Endothelial cell of umbilical vein (primary cell): ENCODE measurements around the gene CCN6.
"Not testable (repeated sequence)": the region's sequence is repeated elsewhere in the genome, so short reads cannot be mapped to it uniquely, and the experiment has no call there.

ENCODE experiments used
- EZH2 ChIP-seq: IDR thresholded peaks from 2 replicates; pipeline ENCODE4 v1.6.1; 2012; ENCODE audit warnings: borderline replicate concordance, low read depth, mild to moderate bottlenecking, moderate library complexity, low read length, inconsistent platforms; ENCODE audit not compliant: severe bottlenecking
- FOS ChIP-seq: IDR thresholded peaks from 2 replicates; pipeline ENCODE4 v1.6.1; 2011; ENCODE audit warnings: mild to moderate bottlenecking, low read length, moderate library complexity, borderline replicate concordance; ENCODE audit not compliant: insufficient read depth
- GATA2 ChIP-seq: IDR thresholded peaks from 2 replicates; pipeline ENCODE4 v1.7.0; 2011; ENCODE audit warnings: low read depth, mild to moderate bottlenecking, moderate library complexity, mixed read lengths, low read length; ENCODE audit not compliant: insufficient read length, insufficient read depth
- JUN ChIP-seq: IDR thresholded peaks from 2 replicates; pipeline ENCODE4 v1.6.1; 2011; ENCODE audit warnings: borderline replicate concordance, low read depth; ENCODE audit not compliant: insufficient read length, insufficient read depth
- MYC ChIP-seq: IDR thresholded peaks from one replicate; pipeline ENCODE4 v1.6.1; 2011; ENCODE audit warnings: mild to moderate bottlenecking, low read depth, low read length
- POLR2A ChIP-seq: IDR thresholded peaks from 2 replicates; pipeline ENCODE4 v1.6.1; 2012; ENCODE audit warnings: low read depth, mild to moderate bottlenecking, control low read depth, low read length
- POLR2AphosphoS5 ChIP-seq: IDR thresholded peaks from 2 replicates; pipeline ENCODE4 v1.6.1; 2012; ENCODE audit warnings: low read depth, mild to moderate bottlenecking, control low read depth, low read length, moderate library complexity; ENCODE audit not compliant: insufficient read depth
- TF ChIP-seq, protein P1 (sequence below), 2 donors: IDR thresholded peaks; 1 replicate in 1 of 2; 2 replicates in 1 of 2; pipeline ENCODE4 v1.5.1; 2011; ENCODE audit warnings: low read length in 2 of 2, mild to moderate bottlenecking in 2 of 2, moderate library complexity in 2 of 2, control low read depth in 1 of 2, inconsistent platforms in 1 of 2, low read depth in 1 of 2; ENCODE audit not compliant: insufficient read depth in 1 of 2; ENCODE audit errors: extremely low read depth in 1 of 2
- TF ChIP-seq, protein P2 (sequence below): IDR thresholded peaks from 2 replicates; pipeline ENCODE4 v1.6.1; 2011; ENCODE audit not compliant: insufficient read depth, insufficient read length

- TF ChIP-seq, protein P1, sequence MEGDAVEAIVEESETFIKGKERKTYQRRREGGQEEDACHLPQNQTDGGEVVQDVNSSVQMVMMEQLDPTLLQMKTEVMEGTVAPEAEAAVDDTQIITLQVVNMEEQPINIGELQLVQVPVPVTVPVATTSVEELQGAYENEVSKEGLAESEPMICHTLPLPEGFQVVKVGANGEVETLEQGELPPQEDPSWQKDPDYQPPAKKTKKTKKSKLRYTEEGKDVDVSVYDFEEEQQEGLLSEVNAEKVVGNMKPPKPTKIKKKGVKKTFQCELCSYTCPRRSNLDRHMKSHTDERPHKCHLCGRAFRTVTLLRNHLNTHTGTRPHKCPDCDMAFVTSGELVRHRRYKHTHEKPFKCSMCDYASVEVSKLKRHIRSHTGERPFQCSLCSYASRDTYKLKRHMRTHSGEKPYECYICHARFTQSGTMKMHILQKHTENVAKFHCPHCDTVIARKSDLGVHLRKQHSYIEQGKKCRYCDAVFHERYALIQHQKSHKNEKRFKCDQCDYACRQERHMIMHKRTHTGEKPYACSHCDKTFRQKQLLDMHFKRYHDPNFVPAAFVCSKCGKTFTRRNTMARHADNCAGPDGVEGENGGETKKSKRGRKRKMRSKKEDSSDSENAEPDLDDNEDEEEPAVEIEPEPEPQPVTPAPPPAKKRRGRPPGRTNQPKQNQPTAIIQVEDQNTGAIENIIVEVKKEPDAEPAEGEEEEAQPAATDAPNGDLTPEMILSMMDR (IDR thresholded peaks at IDR 0.05; ENCODE audit: extremely low read depth in 1 of 2, insufficient read depth in 1 of 2, low read depth in 1 of 2, low read length in 2 of 2) = not testable (repeated sequence)
- TF ChIP-seq POLR2A, EZH2, POLR2AphosphoS5, MYC, GATA2, JUN, FOS: not testable (repeated sequence)
- TF ChIP-seq, protein P2, sequence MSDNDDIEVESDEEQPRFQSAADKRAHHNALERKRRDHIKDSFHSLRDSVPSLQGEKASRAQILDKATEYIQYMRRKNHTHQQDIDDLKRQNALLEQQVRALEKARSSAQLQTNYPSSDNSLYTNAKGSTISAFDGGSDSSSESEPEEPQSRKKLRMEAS = not testable (repeated sequence)
Observed at GRCh38 chr6:112106026-112106425, 52.1 kb downstream of the CCN6 start.
